Fibroblast of skin of left biceps (primary cell): ENCODE results near the gene CLCN5.
A peak's percentile ranks its signal among the peaks of the same experiment; 100 is the strongest.

ENCODE experiments used
- DNase-seq, 2 experiments: peaks; one replicate each; pipeline ENCODE4 v3.0.0-alpha.2; 2013; ENCODE audit warnings: low read depth in 2 of 2

Gene CLCN5

DNA sequence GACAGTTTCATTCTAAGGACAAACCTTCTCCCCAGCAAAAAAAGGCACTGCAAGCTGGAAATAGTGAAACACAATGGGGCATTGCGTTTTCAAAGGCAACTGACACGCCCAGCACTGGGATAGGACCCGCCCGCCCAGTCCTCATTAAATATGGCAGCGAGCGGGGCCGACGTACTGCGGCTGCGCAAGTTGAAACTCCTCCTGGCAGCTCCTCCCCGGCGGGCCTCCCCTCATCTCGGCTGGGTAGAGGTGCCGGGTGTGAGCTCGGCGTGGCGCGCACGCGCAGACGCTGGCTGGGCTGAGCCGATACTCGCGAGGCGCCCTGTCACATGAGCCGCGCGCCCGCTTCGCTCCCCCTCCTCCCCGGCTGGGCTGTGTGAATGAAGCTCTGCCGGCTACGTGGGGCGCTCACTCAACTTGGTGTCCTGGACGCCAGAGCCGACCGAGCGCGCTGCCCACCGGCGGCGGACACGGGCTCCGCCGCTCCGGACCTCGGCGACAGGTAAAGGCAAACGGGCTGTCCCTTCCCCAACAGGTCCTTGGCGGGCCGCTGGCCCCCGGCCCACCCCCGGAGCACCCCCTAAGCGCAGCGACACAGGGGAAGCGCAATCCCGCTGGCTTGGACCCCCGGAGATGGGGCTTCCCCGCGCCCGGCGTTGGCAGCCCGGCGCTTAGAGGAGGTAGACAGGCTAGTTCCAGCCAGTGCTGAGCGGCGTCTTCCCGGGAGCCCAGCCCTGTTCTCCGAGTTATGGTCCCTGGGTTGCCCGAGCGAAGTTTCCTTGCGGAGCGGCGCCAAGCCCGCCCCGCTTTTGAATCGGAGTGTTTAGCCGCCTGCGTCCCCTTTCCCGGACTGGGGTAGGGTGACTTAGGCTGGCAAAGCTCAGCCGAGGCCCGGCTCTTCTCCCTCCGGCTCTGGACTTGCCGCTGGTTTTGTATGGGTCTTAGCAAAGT, at the start of gene CLCN5:
Gene CLCN5, plus strand, starts transcription at position 306 of the 951 bp plus-strand sequence. CDS start 2,703 bp downstream, outside the sequence.
- DNase-seq = peak; percentile 84 to 86

DNA sequence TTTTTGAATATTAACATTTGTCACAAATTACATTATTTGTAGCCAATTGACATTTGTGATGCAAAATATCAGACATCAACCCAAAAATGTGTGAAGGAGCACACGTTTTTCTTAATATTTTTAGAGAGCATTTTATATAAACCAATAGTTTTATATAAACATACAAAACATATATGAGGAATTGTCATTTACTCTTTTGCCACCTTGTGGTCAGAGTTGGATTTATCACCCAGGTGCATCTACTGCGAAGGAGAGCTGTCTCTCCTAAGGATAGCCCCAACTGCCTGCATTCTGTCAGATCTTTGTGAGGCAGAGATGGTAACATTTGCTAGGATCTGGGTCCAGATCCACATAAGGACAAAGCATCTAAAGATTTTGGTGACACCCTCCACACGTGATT, 45.6 kb upstream of the CLCN5 start:
- DNase-seq = no peak

DNA sequence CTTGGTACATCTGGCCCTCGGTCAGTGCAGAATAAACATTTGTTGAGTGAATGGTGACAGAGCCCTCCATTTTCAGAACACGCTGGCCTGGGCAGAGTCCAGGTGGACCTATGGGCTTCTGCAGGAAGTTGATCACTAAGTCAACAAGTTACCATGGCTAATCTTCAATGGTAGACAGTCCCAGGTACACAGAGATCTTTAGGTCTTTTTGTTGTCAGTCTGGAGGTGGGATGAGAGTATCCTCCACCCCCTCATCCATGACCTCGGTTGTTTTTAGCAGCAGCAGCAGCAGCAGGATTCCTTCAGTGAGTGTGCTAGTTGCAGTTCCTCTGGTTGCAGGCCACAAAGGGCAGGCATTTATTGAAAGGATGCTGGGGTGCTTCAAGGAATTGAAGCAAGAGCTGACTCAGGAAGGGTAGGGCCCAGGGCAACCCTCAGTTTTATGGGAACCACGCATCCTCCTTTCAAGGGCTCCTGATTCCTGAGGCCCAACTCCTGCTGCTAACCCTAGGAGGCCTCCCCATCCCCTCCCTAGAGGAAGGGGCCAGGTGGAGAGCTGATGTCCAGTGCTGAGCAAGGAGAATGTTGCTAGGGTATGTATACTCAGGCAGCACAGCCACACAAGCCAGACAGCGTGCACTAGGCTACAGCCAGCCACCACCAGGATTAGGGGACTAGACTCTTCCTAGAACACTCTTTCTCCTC, 44.8 kb upstream of the CLCN5 start:
- DNase-seq = no peak

DNA sequence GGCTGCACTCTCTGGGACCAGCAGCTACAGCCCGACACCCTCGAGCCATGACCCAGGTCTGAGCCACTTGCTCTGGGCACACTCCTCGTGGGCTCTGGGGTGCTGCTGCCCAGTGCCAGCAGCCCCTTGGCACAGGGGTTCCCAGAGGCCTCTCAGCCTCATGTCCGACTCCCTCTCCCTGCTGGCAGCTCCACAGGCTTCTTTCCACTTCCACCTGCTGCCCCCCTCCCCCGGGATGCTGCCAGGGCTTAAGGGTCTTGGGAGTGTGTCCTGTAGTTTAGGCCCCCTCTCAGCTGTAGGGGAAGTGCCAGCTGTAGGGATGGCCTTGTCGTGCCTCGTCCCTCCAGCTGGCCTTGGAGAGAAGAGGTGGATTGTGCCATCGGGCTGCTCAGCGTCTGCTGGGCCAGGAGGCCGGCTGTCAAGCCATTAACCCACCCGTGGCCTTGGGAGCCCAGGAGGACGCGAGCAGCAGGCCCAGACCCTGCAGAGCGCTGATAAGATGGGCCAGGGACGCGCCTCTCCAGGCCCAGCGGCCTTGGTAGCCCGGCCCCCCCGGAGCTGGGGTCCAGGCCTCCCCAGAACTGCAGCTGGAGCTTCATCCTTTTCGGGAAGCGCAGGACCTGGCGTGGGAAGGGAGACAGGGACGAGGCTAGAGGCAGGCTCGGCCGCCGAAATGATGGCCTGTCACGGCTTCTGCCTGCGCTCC, 44.1 kb upstream of the CLCN5 start:
- no peak for DNase-seq

DNA sequence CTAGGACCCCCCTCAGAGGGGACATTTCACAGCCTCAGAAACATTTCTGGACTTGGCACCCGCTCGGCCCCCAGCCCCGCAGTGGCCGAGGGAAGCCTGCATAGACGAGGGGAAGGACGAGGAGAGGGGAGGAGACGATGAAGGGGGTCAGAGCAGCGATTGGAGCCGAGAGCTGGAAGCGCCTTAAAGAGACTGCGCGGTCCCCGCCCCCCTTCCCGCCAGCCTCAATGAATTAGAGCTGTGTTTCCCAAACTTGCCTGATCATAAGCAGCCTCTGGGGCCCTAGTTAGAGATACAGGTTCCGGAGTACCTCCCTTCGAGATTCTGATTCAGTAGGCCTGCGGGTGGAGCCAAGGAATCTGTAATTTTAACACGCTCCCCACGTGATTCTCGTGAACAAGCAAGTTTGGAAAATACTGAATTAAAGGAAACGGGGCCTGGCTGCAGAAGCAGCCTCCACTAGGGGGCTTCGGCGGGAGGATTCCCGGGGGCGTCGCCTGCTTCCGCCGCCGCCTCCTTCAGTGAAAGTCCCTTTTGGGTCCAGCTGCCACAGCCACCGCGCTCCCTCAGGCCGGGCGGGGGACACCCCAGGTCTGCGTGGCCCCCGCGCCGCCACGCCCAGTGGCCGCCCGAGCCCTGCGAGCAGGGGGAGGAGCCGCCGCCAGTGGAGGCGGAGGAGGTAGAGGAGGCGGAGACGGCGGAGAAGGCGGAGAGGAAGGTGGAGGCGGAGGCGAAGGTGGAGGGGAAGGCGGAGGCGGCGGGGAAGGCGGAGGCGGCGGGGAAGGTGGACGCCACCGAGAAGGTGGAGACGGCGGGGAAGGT, 43.4 kb upstream of the CLCN5 start, which contains the start of gene USP27X:
Gene USP27X, plus strand, starts transcription at position 651 of the 822 bp plus-strand sequence. CDS start 824 bp downstream, outside the sequence.
- peak; percentile 68 to 73 for DNase-seq

DNA sequence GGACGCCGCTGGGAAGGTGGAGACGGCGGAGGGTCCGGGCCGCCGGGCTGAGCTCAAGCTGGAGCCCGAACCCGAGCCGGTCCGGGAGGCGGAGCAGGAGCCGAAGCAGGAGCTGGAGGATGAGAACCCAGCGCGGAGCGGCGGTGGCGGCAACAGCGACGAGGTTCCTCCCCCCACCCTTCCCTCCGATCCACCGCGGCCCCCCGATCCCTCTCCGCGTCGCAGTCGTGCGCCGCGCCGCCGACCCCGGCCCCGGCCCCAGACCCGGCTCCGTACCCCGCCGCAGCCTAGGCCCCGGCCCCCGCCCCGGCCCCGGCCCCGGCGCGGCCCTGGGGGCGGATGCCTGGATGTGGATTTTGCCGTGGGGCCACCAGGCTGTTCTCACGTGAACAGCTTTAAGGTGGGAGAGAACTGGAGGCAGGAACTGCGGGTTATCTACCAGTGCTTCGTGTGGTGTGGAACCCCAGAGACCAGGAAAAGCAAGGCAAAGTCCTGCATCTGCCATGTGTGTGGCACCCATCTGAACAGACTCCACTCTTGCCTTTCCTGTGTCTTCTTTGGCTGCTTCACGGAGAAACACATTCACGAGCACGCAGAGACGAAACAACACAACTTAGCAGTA, 42.6 kb upstream of the CLCN5 start:
- DNase-seq = no peak

DNA sequence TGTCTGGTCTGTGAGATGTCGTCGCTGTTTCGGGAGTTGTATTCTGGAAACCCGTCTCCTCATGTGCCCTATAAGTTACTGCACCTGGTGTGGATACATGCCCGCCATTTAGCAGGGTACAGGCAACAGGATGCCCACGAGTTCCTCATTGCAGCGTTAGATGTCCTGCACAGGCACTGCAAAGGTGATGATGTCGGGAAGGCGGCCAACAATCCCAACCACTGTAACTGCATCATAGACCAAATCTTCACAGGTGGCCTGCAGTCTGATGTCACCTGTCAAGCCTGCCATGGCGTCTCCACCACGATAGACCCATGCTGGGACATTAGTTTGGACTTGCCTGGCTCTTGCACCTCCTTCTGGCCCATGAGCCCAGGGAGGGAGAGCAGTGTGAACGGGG, 41.7 kb upstream of the CLCN5 start:
- no peak for DNase-seq

DNA sequence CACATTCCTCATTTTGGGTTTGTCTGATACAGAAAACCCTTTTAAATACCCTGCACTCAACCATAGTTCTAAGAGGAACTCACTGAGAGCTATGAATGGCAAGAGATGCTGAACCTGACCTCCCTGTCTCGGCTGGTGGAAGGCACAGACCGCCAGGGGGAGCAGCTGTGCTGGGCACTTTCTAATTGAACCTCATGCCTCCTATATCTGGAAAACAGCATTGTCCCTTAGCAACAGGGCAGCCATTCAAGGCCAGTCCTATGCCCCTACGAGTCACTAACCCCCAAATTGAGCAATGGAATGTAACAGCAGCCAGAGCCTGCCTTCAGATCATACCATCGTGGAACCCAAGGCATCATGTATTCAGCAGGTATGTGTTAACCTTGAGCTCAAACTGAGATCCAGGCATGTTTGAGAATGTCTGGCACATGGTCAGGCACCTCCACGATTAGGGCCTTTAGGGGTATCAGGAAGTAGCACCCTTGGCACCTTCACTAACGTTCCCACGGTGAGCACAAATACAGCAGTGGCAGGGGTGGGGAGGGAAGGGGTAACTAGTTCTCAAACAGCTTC, 38.0 kb upstream of the CLCN5 start:
- DNase-seq = no peak

DNA sequence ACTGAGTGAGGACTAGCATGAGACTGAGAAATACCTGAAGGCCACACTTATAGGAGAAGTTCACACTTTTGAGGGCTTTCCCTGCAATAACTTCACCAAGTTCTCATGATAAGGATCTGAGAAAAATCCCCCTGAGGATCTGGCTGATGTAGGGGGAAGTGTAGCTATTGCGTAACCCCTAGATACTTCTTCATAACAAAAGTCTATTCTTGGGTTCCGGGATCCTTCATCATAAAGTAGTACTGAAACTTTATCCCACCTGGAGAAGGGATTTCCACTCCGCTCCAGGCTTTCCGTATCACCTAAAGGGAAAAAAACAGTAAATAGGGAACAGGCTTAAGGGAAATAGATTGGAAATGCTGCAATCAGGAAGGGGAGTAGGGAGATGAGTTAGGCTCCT, 29.9 kb upstream of the CLCN5 start:
- DNase-seq = no peak

DNA sequence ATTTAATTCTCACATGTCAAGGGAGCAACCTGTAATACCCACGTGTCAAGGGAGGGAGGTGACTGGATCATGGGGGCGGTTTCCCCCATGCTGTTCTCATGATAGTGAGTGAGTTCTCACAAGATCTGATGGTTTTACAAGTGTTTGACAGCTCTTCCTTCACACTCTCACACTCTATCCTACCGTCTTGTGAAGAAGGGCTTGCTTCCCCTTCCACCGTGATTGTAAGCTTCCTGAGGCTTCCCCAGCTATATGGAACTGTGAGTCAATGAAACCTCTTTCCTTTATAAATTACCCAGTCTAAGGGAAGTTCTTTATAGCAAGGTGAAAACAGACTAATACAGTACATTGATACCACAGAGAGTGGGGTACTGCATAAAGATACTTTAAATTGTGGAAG, 25.4 kb upstream of the CLCN5 start:
- no peak for DNase-seq

DNA sequence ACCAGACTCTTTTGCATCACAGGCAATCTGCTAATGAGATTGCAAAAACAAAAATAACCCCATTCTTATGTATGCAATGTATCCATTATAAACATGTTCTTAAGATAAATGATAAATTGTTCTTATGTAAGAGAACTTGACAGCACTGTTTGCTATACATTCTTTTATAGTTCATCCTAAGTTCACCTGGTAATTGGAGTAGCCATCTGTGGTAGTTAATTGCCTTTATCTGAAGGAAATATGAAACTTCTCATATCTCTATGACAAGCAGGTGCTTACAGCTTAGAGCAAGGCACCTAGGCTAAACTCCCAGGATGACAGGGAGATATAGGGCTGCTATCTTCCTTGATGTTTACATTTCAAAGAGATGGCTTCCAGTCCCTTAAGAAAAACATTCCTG, 21.3 kb upstream of the CLCN5 start:
- no peak for DNase-seq

DNA sequence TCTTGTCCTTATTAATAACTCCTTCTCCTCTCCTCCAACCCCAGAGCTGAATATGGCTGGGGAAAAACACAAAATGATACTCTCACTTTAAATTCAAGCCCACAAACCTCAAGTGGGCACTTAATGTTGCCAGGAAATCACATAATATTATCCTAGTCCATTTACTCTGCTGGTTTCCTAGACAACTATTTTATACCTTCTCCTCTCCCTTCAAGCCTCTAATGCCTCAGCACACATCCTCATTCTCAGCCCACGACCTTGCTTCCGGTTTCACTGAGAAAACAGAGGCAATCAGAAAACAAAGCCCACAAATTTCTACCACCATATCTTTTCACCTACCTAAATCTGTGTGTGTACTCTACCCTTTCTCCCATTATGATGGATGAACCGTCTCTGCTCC, 12.1 kb upstream of the CLCN5 start:
- no peak for DNase-seq

DNA sequence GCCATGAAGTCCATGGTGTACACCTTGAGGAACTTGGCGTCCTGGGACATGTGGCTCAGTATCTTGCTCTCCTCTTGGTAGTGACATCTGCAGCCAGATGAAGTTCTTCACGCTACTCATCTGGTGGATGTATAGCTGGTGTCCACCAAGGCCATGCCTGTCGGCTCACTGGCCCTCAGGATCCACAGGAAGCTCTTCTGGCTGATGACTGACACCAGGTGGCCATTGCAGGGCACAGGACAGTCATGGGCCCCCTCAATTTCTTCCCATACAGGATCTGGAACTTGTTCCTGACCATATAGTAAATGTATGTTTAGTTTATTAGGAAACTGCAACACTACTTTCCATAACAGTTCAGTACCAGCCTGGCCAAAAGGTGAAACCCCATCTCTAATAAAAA, 10.3 kb upstream of the CLCN5 start:
- DNase-seq = no peak

DNA sequence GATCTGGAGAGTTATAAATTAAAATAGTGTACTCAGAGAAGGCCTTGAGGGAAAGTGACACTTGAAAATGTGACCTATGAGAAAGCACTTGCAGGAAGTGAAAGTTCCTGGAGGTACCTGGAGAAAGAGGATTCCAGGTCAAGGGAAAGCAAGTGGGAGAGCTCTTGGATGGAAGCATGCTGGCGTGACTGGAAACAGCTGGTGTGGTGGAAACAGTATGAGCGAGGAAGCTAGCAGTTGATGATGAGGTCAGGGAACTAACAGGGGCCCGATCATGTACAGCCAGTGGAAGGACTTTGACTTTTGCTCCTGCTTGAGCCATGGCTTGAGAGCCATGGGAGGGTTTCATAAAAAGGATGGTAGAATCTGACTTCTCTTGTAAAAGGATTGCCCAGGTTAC, 9.5 kb upstream of the CLCN5 start:
- no peak for DNase-seq

DNA sequence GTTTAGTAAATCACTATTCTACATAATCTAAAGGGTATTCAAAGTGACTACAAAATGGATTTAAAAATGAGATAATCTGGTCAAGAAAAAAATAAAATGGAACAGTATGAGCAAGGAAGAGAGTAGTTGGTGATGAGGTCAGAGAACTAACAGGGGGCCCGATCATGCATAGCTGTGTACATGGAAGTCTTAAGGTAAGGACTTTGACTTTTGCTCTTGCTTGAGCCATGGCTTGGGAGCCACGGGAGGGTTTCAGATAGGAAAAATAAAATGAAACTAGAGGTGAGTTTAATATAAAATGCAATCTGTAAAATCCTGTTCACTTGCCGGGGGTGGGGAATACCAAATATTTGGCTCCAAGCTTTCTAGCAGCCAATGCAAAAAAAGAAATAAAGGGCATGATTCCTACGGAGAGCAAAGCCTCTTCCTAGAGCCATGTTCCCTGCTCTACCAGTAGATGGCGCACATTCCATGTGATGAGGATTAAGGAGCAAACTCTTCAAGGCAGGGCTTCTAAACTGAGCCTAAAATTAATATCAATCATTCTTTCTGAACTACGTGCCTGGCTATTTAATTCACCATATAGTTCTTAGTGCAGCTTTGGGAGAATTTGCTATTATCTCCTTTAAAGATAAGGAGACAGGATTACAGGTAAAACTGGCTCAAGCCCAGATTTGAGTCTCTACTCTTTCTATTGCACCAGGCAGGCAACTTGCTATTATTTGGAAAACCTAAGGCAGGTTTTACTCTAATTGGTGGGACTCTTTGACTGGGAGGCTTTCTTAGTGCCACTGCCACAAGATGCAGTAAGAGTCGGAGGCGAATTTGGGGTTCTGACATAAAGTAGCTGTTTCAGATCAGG, 6.8 kb upstream of the CLCN5 start:
- no peak for DNase-seq

DNA sequence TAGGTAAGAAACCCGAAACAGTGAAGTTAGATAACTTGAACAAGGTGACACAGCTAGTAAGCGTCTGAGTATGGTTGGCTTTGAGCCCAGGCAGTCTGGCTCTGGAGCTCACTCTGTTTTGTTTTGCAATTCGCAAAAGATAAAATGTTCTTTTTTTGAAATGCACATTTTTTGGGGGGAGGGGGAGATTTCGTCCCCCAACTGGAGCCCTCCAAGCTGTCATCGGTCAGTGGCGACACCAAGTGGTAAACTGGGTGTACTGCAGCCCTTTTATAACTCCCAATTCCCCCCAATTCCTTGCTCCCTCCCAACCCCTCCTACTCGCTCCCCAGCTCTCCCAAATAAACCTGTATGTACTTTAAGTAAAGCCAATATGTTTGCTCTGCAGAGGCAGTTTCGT, 2.8 kb upstream of the CLCN5 start:
- DNase-seq = peak in 1 of 2 experiments; percentile 24

DNA sequence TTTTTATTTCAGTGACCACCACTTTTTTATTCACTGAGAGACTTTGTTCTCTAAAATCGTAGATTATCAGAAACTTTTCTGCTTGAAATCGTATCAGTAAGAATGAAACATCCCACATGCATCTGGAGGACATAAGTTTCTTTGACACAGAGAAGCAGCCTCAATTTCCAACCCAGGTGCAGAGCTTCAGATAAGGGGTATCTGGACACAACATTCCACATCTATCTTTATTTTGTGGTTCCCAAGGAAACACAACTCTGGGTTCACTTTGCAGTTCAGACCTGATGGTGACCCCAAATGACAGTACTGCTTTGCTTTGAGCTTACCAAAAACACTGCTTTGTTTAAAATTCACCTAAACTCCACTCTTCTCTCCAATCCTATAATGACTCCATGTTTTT, 1.3 kb upstream of the CLCN5 start:
- no peak for DNase-seq

DNA sequence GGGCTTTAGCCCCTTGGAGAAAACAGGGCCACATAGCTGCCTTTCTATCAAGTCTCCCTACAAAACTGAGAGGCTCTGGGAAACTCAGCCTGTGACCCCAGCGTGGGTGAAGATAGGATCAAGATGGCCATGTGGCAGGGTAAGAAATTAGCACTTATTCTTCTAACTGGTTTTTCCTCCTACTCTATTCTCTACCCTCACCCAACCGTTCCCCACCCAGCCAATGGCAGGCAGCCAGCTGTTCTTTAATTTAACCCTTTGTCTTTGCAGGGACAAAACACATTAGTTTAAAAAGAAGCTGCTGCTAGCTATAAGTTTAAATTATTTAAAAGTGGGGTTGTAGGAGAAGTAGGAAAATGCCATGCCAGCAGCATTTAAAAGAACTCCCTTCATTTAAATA, 2.8 kb downstream of the CLCN5 start:
- DNase-seq = no peak

DNA sequence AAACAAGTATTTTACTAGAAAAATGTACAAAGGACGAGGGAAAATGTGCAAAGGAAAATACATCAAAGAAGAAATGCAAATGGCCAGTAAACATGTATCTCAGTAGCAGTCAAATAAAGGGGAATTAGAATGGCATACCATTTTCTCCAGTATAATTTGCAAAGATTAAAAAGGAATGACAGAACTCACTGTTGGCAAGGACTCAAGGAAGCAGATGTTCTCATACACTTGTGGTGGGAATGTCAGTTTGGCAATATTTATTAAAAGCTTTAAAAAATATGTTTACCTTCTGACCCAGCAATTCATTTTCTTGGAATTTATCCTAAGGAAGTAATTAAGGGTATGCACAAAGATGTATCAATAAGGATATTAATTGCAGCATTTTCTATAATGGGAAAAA, 7.6 kb downstream of the CLCN5 start:
- DNase-seq = no peak

DNA sequence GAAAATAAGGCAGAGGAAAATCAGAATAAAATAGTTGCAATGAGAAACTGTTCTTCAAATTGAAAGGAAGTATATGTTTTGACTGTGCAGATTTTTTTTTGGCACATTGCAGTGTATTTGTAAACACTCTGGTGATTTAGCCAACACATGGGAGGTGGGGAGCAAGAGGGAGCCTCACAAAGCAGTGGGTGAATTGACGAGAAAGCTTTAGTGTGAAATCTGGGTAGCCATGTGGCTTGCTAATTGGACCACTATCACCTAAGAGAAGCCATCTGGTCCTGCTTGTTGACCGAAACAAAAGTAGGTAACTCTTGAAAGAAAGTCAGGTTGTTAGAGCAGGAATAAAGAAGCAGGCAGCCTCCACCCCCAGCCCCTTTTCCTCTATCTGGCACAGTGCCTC, 10.4 kb downstream of the CLCN5 start:
- DNase-seq = no peak
